Measurements from ENCODE around the gene GMPPB. TPM values are rescaled to one million over a fixed set of nuclear protein-coding genes. Genes with fewer than 3 reads are reported as not detected.

GMPPB gene
- total RNA-seq, 2 experiments from 2014 or later, result 40.7 to 54.5 TPM

DNA sequence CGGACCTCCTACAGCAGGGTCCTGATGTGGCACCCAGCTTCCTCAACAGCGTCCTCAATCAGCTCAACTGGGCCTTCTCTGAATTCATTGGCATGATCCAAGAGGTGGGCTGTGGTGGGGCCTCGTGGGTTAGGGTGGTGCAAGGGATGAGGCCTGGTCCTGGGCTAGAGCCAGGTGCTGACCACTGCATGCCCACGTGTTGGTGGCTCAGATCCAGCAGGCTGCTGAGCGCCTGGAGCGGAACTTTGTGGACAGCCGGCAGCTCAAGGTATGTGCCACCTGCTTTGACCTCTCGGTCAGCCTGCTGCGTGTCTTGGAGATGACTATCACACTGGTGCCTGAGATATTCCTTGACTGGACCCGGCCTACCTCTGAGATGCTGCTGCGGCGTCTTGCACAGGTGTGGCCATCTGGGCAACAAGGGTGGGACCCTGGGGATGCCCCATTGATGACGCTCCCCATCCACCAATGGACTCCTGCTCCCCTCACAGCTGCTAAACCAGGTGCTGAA lies 8.1 kb downstream of the GMPPB start:
- Histone ChIP-seq H4K20me1 (ENCODE audit: insufficient read depth, low read length) (no peaks in the 10 kb centered on the region), H2AFZ (ENCODE audit: low read length) (no peak overlapping the region), H3K9me3 (ENCODE audit: low read length) (no peaks in the 10 kb centered on the region), H3K36me3 (ENCODE audit: insufficient read depth, low read length) (peaks cover 33% of the 10 kb centered on the region), H3K4me2 (ENCODE audit: low read length) (no peak overlapping the region), H3K4me1 (ENCODE audit: insufficient read depth, low read length, poor library complexity, severe bottlenecking) (peaks cover 5% of the 10 kb centered on the region), H3K79me2 (ENCODE audit: insufficient read depth, low read depth, low read length) (no peaks in the 10 kb centered on the region), H3K27ac (ENCODE audit: low read depth, low read length, poor library complexity, severe bottlenecking) (no peak overlapping the region), H3K4me3 (ENCODE audit: low read depth, low read length, poor library complexity, severe bottlenecking) (no peak overlapping the region), H3K9me2 (ENCODE audit: insufficient read depth, low read length) (no peaks in the 10 kb centered on the region)
- POLR2A ChIA-PET, result no interaction called here
- TF ChIP-seq EZH2phosphoT487 (IDR thresholded peaks at IDR 0.05; ENCODE audit: borderline replicate concordance, low read depth, low read length), result no peak
- TF ChIP-seq, protein P1, sequence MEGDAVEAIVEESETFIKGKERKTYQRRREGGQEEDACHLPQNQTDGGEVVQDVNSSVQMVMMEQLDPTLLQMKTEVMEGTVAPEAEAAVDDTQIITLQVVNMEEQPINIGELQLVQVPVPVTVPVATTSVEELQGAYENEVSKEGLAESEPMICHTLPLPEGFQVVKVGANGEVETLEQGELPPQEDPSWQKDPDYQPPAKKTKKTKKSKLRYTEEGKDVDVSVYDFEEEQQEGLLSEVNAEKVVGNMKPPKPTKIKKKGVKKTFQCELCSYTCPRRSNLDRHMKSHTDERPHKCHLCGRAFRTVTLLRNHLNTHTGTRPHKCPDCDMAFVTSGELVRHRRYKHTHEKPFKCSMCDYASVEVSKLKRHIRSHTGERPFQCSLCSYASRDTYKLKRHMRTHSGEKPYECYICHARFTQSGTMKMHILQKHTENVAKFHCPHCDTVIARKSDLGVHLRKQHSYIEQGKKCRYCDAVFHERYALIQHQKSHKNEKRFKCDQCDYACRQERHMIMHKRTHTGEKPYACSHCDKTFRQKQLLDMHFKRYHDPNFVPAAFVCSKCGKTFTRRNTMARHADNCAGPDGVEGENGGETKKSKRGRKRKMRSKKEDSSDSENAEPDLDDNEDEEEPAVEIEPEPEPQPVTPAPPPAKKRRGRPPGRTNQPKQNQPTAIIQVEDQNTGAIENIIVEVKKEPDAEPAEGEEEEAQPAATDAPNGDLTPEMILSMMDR (conservative IDR thresholded peaks at IDR 0.05; ENCODE audit: low read length), result no peak
- intact Hi-C loops (cut with micrococcal nuclease; ENCODE audit: unreplicated experiment), result no loop called here
- BruUV-seq (replicated peaks), result no TSS peak
- CTCF ChIA-PET (ENCODE audit: unreplicated experiment), result no interaction called here
- no peak for DNase-seq (ENCODE audit: low spot score)

DNA sequence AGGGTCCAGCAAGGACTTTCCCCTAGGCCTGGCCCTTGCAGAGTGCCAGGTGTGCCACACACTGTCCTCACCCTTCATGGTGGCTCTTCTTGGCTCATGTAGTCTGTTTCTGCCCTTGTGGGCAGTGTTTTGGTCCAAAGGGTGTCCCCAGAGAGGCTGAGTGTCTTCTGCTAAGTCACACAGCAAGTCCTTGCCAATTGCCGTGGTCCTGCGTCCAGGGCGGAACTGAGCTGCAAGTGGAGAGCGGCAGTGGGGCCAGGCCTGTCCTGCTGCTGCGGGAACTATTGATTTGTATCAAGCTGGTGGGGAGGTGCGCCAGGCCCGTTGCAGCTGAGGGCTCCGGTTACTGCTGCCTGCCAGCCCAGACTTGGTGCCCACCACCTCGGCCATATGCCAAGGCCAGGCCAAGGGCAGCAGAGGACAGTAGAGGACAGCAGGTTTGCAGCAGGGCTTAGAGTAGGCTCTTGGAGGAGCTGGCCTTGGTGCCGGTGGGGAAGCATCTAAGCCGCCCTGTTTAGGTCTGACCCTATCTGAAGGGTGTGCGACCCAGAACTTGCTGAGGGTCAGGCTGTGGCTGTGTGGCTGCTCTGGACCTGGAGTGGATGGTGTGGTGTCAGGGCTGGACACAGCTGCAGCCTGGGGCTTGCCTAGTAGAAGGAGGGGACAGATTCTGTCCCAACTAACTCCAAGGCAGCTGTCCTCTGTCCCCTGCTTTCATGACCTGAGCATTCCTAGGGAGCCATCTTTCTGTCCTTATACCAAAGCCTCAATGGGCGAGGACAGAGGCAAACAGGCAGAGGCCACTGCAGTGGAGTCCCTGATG lies 8.8 kb downstream of the GMPPB start:
- H3K36me3 ChIP-seq (ENCODE audit: insufficient read depth, low read length), result peaks cover 28% of the 10 kb centered on the region
- no peak for DNase-seq (ENCODE audit: low spot score)
- ChIA-PET POLR2A (no interaction called here), CTCF (ENCODE audit: unreplicated experiment) (no interaction called here)
- no peak overlapping the region for H3K27ac ChIP-seq (ENCODE audit: low read depth, low read length, poor library complexity, severe bottlenecking)
- no peak overlapping the region for H2AFZ ChIP-seq (ENCODE audit: low read length)
- no peak overlapping the region for H3K4me2 ChIP-seq (ENCODE audit: low read length)
- no peaks in the 10 kb centered on the region for H3K9me3 ChIP-seq (ENCODE audit: low read length)
- intact Hi-C loops (cut with micrococcal nuclease; ENCODE audit: unreplicated experiment), result no loop called here
- H4K20me1 ChIP-seq (ENCODE audit: insufficient read depth, low read length), result no peaks in the 10 kb centered on the region
- no TSS peak for BruUV-seq (replicated peaks)
- H3K4me1 ChIP-seq (ENCODE audit: insufficient read depth, low read length, poor library complexity, severe bottlenecking), result peaks cover 5% of the 10 kb centered on the region
- no peaks in the 10 kb centered on the region for H3K9me2 ChIP-seq (ENCODE audit: insufficient read depth, low read length)
- H3K4me3 ChIP-seq (ENCODE audit: low read depth, low read length, poor library complexity, severe bottlenecking), result no peak overlapping the region
- TF ChIP-seq EZH2phosphoT487 (IDR thresholded peaks at IDR 0.05; ENCODE audit: borderline replicate concordance, low read depth, low read length), result no peak
- TF ChIP-seq, protein P1 (conservative IDR thresholded peaks at IDR 0.05; ENCODE audit: low read length), result no peak
- no peaks in the 10 kb centered on the region for H3K79me2 ChIP-seq (ENCODE audit: insufficient read depth, low read depth, low read length)
